Neural cell (in vitro differentiated cells): Measurements from ENCODE around the gene ANKRD26. TPM values are rescaled to one million over a fixed set of nuclear protein-coding genes. Genes with fewer than 3 reads are reported as not detected.

Experiments used
- H2AFZ ChIP-seq: fragments of 200-600, 300-800 bp; sonication (generic), shearing (Covaris generic); 2 replicates; pipeline ENCODE4 v1.6.0; 2014; ENCODE audit warnings: low read depth, mild to moderate bottlenecking, antibody characterized with exemption, low read length, moderate library complexity
- H3F3A ChIP-seq: fragments of 200-600 bp; shearing (Covaris generic); 2 replicates; pipeline ENCODE4 v1.6.1; 2016; ENCODE audit warnings: mild to moderate bottlenecking, moderate library complexity, mixed read lengths, antibody characterized with exemption, low read length; ENCODE audit not compliant: insufficient read depth, poor library complexity, severe bottlenecking
- H3K27ac ChIP-seq: fragments of 200-600, 300-800 bp; sonication (generic), shearing (Covaris generic); 2 replicates; pipeline ENCODE4 v1.5.1; 2014; ENCODE audit warnings: mild to moderate bottlenecking, low read length, moderate library complexity
- H3K27me3 ChIP-seq: fragments of 300-800, 200-600 bp; sonication (generic), shearing (Covaris generic); 2 replicates; pipeline ENCODE4 v1.6.0; 2014; ENCODE audit warnings: mild to moderate bottlenecking, low read depth, low read length, moderate library complexity; ENCODE audit not compliant: insufficient read depth
- H3K36me3 ChIP-seq: fragments of 300-800, 200-600 bp; sonication (generic), shearing (Covaris generic); 2 replicates; pipeline ENCODE4 v1.5.1; 2014; ENCODE audit warnings: mild to moderate bottlenecking, antibody characterized with exemption, low read length, moderate library complexity; ENCODE audit not compliant: insufficient read depth
- H3K4me2 ChIP-seq: fragments of 300-800, 200-600 bp; sonication (generic), shearing (Covaris generic); 2 replicates; pipeline ENCODE4 v1.6.0; 2014; ENCODE audit warnings: mild to moderate bottlenecking, low read length
- H3K4me3 ChIP-seq: fragments of 300-800, 200-600 bp; sonication (generic), shearing (Covaris generic); 2 replicates; pipeline ENCODE4 v1.5.1; 2014; ENCODE audit warnings: mild to moderate bottlenecking, low read length, moderate library complexity
- H3K79me2 ChIP-seq: fragments of 200-600 bp; shearing (Covaris generic); replicated peaks from 2 replicates; pipeline ENCODE4 v1.6.0; 2014; ENCODE audit warnings: mild to moderate bottlenecking, low read length, moderate library complexity; ENCODE audit not compliant: insufficient read depth
- H3K9ac ChIP-seq: fragments of 300-800, 200-600 bp; sonication (generic), shearing (Covaris generic); 2 replicates; pipeline ENCODE4 v1.6.1; 2016; ENCODE audit warnings: mild to moderate bottlenecking, low read length, mixed read lengths
- H3K9me2 ChIP-seq: fragments of 200-600 bp; shearing (Covaris generic); 2 replicates; pipeline ENCODE4 v1.6.1; 2016; ENCODE audit warnings: mild to moderate bottlenecking, low read length, mixed read lengths; ENCODE audit not compliant: insufficient read depth
- H3K9me3 ChIP-seq: fragments of 200-600, 300-800 bp; sonication (generic), shearing (Covaris generic); 2 replicates; pipeline ENCODE4 v1.6.1; 2016; ENCODE audit warnings: mild to moderate bottlenecking, mixed run types, low read length, moderate library complexity, mixed read lengths
- H4K20me1 ChIP-seq: fragments of 200-600 bp; shearing (Covaris generic); 2 replicates; pipeline ENCODE4 v1.6.1; 2016; ENCODE audit warnings: mild to moderate bottlenecking, mixed run types; ENCODE audit not compliant: insufficient read depth
- CTCF ChIP-seq: fragments of 450-650 bp; IDR thresholded peaks from 2 replicates; pipeline ENCODE4 v1.5.1; 2014; ENCODE audit warnings: antibody characterized with exemption, mild to moderate bottlenecking, moderate library complexity; ENCODE audit not compliant: poor library complexity, severe bottlenecking
- EP300 ChIP-seq: fragments of 450-650 bp; conservative IDR thresholded peaks from 2 replicates; pipeline ENCODE4 v1.6.1; 2014; ENCODE audit warnings: antibody characterized with exemption, mild to moderate bottlenecking, moderate library complexity; ENCODE audit not compliant: poor library complexity, severe bottlenecking
- EZH2 ChIP-seq: fragments of 200-600, 300-800 bp; shearing (Covaris generic), sonication (generic); IDR thresholded peaks from 2 replicates; pipeline ENCODE4 v1.6.1; 2014; ENCODE audit warnings: antibody characterized with exemption, low read length, borderline replicate concordance, mild to moderate bottlenecking; ENCODE audit not compliant: insufficient read depth, poor library complexity, severe bottlenecking
- MXI1 ChIP-seq: fragments of 450-650 bp; conservative IDR thresholded peaks from 2 replicates; pipeline ENCODE4 v1.6.1; 2014; ENCODE audit warnings: antibody characterized with exemption, mild to moderate bottlenecking; ENCODE audit not compliant: poor library complexity, severe bottlenecking
- POLR2AphosphoS5 ChIP-seq: IDR thresholded peaks from 2 replicates; pipeline ENCODE4 v1.6.1; 2012
- RAD21 ChIP-seq: fragments of 450-650 bp; conservative IDR thresholded peaks from 2 replicates; pipeline ENCODE4 v1.6.1; 2014; ENCODE audit warnings: antibody characterized with exemption, mild to moderate bottlenecking, moderate library complexity
- REST ChIP-seq: IDR thresholded peaks from 2 replicates; pipeline ENCODE4 v1.6.1; 2012; ENCODE audit warnings: borderline replicate concordance
- SMC3 ChIP-seq: fragments of 450-650 bp; conservative IDR thresholded peaks from 2 replicates; pipeline ENCODE4 v1.6.1; 2014; ENCODE audit warnings: antibody characterized with exemption, mild to moderate bottlenecking, moderate library complexity; ENCODE audit not compliant: poor library complexity
- TAF1 ChIP-seq: IDR thresholded peaks from 2 replicates; pipeline ENCODE4 v1.6.1; 2012; ENCODE audit warnings: low read depth
- polyA plus RNA-seq: library from polyadenylated mRNA; depleted of rRNA; stranded (reverse); fragments of >200 nt; gene quantifications from 2 replicates; pipeline ENCODE4 v1.2.3, GENCODE V29; 2014

The ANKRD26 gene
- polyA plus RNA-seq, 1 donor from 2014 or later, result 14.7 TPM

- Histone ChIP-seq H3K79me2 (no peaks in the 10 kb centered on the region), H3K9me2 (no peaks in the 10 kb centered on the region)
- TF ChIP-seq REST (no peak), RAD21 (no peak), POLR2AphosphoS5 (no peak), SMC3 (no peak), EP300 (no peak)
Measured at GRCh38 chr10:26983156-26983555, 117.1 kb downstream of the ANKRD26 start.

GRCh38 chr10:26982058-26982457, 118.2 kb downstream of the ANKRD26 start:
- Histone ChIP-seq H3K9ac (no peak overlapping the region), H3K9me2 (no peaks in the 10 kb centered on the region), H3K79me2 (no peaks in the 10 kb centered on the region), H4K20me1 (no peaks in the 10 kb centered on the region), H3K9me3 (no peaks in the 10 kb centered on the region), H2AFZ (no peak overlapping the region), H3K36me3 (no peaks in the 10 kb centered on the region), H3K4me3 (no peak overlapping the region), H3K27me3 (no peaks in the 10 kb centered on the region), H3K4me2 (no peak overlapping the region), H3K27ac (no peak overlapping the region), H3F3A (no peaks in the 10 kb centered on the region)
- no peak for TF ChIP-seq EP300
- TF ChIP-seq REST, result no peak
- no peak for TF ChIP-seq EZH2
- TF ChIP-seq RAD21, result no peak
- TF ChIP-seq MXI1, result no peak
- no peak for TF ChIP-seq TAF1
- TF ChIP-seq CTCF, result no peak
- no peak for TF ChIP-seq POLR2AphosphoS5
- TF ChIP-seq SMC3, result no peak

More at GRCh38 chr10:26983156-26983555, 117.1 kb downstream of the ANKRD26 start:
- Histone ChIP-seq H3K9me3 (no peaks in the 10 kb centered on the region), H3K27ac (no peak overlapping the region), H3K36me3 (no peaks in the 10 kb centered on the region), H3K27me3 (no peaks in the 10 kb centered on the region), H3K4me2 (no peak overlapping the region), H4K20me1 (no peaks in the 10 kb centered on the region), H3K9ac (no peak overlapping the region), H3K4me3 (no peak overlapping the region), H3F3A (no peaks in the 10 kb centered on the region), H2AFZ (no peak overlapping the region)
